ENCODE measurements around the gene ATAD3C.
"Not testable (repeated sequence)": the region's sequence is repeated elsewhere in the genome, so short reads cannot be mapped to it uniquely, and the experiment has no call there.

Gene ATAD3C

DNA sequence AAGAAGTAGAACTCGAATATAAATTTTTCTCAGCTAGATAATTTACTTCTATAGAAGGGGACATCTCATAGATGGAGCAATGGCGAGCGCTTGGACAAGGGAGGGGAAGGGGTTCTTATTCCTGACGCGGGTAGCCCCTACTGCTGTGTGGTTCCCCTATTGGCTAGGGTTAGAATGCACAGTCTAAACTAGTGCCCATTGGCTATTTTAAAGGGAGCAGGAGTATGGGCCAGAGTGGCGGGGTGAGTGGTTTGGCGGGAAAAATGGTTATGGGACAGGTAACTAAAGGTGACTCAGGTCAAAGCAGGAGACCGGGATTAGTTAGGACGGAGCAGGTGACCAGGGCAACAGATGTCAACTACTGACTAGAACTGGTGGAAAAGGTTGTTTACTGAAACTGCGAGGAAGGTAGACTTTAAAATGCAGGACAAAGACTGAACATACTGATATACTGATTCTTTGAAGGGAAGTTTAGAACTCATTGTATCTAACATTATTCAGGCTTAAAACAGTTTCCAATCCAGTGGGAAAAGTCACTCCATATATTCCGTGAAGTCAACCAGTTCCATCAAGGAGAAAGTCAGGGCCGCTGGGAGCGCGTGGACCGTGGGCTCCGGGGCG is 61.5 kb downstream of the ATAD3C start:
- H3K27me3 Mint-ChIP-seq = no peaks in the 10 kb centered on the region
- H3K4me1 Mint-ChIP-seq (ENCODE audit: low read depth) = peaks cover 12% of the 10 kb centered on the region
- H3K27ac Mint-ChIP-seq = peak overlapping the region; percentile 95
- peaks cover 4% of the 10 kb centered on the region for H3K36me3 Mint-ChIP-seq (ENCODE audit: low read depth)
- H3K9me3 Mint-ChIP-seq = no peaks in the 10 kb centered on the region
- peak overlapping the region; percentile 90 for H3K4me3 Mint-ChIP-seq

DNA sequence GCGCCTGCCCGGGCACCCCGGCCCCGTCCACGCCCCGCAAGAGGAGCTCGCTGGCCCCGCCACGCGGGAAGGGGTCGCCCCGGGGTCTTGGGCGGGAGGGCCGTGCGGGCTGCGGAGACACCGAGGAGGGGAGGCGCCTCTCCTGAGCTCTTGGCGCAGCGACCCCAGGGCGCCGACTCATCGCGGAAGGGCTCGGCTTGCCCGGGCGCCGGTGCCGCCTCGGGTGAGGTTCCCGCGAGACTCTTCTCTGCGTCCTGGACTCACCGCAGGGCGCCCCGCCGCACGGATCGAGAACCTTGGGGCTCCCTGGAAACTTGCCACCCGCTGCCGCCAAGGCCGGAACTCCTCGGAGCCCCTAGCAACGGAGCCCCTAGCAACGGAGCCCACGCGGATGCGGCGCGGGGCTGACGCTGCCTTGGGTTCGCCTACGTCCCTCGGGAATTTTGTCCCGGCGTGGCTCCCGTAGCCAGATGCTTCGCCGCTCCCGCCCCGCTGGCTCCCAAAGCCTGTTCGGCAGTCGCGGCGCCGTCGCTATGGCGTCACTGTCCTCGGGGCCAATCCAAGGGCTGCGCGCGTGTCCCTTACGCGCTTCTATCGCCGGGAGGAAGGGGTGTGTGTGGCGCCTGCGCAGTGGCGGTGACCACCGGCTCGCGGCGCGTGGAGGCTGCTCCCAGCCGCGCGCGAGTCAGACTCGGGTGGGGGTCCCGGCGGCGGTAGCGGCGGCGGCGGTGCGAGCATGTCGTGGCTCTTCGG is 62.2 kb downstream of the ATAD3C start, which contains the start of gene ATAD3A:
ATAD3A (plus strand) TSS at position 630 of the 753 bp plus-strand sequence; CDS start at position 737, 107 bp downstream.
- Mint-ChIP-seq H3K4me3 (peak within 1 kb of the TSS; percentile 90), H3K27ac (peak within 1 kb of the TSS; percentile 95), H3K36me3 (ENCODE audit: low read depth) (peaks cover 4% of the 10 kb centered on the region), H3K27me3 (no peaks in the 10 kb centered on the region), H3K4me1 (ENCODE audit: low read depth) (peaks cover 12% of the 10 kb centered on the region), H3K9me3 (no peaks in the 10 kb centered on the region)

DNA sequence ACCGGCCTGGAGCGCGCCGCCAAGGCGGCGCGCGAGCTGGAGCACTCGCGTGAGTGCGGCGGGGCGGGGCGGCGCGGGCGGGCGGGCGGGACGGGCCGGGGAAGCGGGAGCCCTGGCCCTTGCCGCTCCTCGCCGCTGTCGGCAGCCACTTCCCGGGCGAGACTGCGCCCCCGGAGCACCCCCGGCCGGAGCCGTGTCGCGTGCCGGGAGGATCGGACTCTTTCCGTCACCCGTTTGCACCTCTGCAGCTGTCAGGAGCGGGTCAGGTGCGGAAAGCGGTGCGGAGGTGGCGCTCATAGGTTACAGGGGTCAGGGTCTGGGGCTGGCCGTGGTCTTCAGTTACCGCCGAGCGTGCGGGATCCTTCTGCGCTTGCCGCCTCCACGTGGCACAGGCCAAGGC is 62.9 kb downstream of the ATAD3C start:
- peaks cover 12% of the 10 kb centered on the region for H3K4me1 Mint-ChIP-seq (ENCODE audit: low read depth)
- peak overlapping the region; percentile 82 for H3K4me3 Mint-ChIP-seq
- H3K9me3 Mint-ChIP-seq; H3K27me3 Mint-ChIP-seq; H3K27ac Mint-ChIP-seq; H3K36me3 Mint-ChIP-seq (ENCODE audit: low read depth): not testable (repeated sequence)

DNA sequence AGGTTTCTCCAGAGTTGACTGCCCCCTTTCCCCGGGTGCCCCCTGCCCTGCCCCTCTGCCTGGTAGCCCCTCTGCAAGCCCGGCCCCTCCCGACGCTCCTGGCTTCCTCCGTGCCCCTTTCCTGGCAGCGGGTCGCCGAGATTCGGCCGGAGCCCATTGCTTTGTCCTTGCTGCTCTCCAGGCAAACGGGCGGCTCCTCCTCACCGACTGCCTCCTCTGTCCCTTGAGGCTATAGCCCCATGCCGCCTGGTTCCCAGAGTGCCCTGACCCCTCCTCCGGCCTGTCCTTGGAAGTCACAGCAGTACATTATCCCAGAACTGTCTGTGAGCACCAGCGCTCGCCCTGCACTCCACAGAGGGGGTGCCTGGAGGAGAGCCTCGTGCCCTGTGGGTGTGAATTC is 64.2 kb downstream of the ATAD3C start:
- Mint-ChIP-seq H3K4me3 (peak overlapping the region; percentile 77), H3K36me3 (ENCODE audit: low read depth) (peaks cover 14% of the 10 kb centered on the region), H3K4me1 (ENCODE audit: low read depth) (peaks cover 12% of the 10 kb centered on the region)
- not testable (repeated sequence) for H3K27me3 Mint-ChIP-seq, H3K9me3 Mint-ChIP-seq, H3K27ac Mint-ChIP-seq

DNA sequence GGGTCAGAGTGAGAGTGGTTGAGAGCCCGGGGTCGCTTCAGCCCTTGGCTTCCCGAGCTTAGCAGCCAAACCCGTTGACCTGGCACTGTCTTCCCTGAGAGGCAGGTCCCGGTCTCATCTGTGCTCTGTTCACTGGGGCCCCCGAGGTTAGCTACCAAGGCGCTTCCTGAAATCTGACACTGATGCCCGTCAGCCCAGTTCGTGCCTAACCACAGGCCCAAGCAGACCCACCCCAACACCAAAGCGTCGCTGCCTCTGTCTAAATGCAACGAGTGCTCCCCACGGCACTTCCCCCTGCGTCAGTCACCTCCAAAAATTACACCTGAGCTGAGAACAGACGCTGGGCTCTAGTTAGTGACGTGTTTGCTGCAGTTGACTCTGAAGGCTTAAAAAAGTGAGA is 64.9 kb downstream of the ATAD3C start:
- H3K4me3 Mint-ChIP-seq, H3K9me3 Mint-ChIP-seq, H3K27ac Mint-ChIP-seq, H3K27me3 Mint-ChIP-seq: not testable (repeated sequence)
- Mint-ChIP-seq H3K36me3 (ENCODE audit: low read depth) (peaks cover 17% of the 10 kb centered on the region), H3K4me1 (ENCODE audit: low read depth) (peaks cover 12% of the 10 kb centered on the region)

DNA sequence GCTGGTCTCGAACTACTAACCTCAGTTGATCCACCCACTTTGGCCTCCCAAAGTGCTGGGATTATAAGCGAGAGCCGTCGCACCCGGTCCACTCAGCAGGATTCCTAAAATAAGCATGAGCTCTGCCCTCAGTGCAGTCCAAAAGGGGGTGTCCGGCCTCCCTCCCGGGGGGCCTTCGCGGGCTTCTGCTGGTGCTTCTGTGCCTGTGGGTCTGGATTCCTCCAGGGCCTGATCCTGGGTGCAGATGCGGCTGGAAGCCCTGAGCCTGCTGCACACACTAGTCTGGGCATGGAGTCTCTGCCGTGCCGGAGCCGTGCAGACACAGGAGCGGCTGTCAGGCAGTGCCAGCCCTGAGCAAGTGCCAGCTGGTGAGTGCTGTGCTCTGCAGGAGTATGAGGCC is 67.4 kb downstream of the ATAD3C start:
- H3K27me3 Mint-ChIP-seq; H3K9me3 Mint-ChIP-seq; H3K4me3 Mint-ChIP-seq; H3K4me1 Mint-ChIP-seq (ENCODE audit: low read depth); H3K27ac Mint-ChIP-seq: not testable (repeated sequence)
- H3K36me3 Mint-ChIP-seq (ENCODE audit: low read depth) = peaks cover 17% of the 10 kb centered on the region

DNA sequence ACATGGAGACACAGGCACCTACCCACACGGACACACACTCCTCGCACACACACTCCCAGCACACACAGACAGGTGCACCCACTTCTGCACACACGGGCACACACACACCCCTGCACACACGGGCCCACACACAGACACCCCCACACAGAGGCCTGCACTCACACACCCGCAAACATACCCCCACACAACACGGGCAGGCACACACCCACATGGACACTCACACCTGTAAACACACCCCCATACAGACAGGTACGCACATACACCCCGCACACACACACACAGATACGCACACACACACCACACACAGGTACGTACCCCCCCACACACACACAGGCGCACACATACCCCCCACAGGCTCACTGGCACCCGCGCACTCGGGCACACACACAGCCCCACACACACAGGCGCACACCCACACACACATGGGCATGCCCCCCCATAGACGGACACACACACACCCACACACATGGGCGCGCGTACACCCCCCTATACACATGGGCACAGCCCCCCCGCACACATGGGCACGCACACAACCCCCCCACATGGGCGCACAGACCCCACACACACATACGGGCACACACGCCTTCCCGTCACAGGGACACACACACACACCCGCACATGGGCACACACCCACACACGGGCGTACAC is 68.6 kb downstream of the ATAD3C start:
- H3K4me3 Mint-ChIP-seq = no peak overlapping the region
- no peak overlapping the region for H3K27ac Mint-ChIP-seq
- H3K9me3 Mint-ChIP-seq = no peaks in the 10 kb centered on the region
- H3K27me3 Mint-ChIP-seq = no peaks in the 10 kb centered on the region
- peaks cover 17% of the 10 kb centered on the region for H3K36me3 Mint-ChIP-seq (ENCODE audit: low read depth)
- peaks cover 6% of the 10 kb centered on the region for H3K4me1 Mint-ChIP-seq (ENCODE audit: low read depth)

DNA sequence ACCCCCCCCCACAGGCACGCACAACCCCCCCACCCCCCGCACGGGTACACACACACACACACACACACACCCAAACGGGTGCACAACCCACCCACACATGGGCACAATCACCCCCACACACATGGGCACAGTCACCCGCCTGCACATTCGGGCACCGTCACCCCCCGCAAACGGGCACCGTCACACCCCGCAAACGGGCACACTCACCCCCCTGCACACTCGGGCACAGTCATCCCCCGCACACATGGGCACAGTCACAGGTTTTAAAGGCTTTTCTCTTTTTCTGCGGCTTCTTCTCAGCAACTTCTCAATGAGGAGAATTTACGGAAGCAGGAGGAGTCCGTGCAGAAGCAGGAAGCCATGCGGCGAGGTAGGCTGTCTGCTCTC is 69.1 kb downstream of the ATAD3C start:
- H3K4me1 Mint-ChIP-seq (ENCODE audit: low read depth); H3K27ac Mint-ChIP-seq; H3K27me3 Mint-ChIP-seq; H3K9me3 Mint-ChIP-seq; H3K4me3 Mint-ChIP-seq: not testable (repeated sequence)
- H3K36me3 Mint-ChIP-seq (ENCODE audit: low read depth) = peaks cover 17% of the 10 kb centered on the region

Measured in stimulated activated naive CD8-positive, alpha-beta T cell treated with anti-CD3 and anti-CD28 coated beads, Interleukin-15, Interleukin-2, amounts not matched to agents 100 ng/mL and 50 ng/mL, for 24 hours (primary cell).